Neutrophil (primary cell): ENCODE measurements around the gene IL6R.
"Not testable (repeated sequence)": the region's sequence is repeated elsewhere in the genome, so short reads cannot be mapped to it uniquely, and the experiment has no call there.

Source experiments
- H3K27ac ChIP-seq: fragments of 200-600 bp; sonication (generic); 2 replicates; pipeline ENCODE4 v1.5.1; 2016; ENCODE audit warnings: mild to moderate bottlenecking, moderate library complexity
- H3K27me3 ChIP-seq: fragments of 200-600 bp; sonication (generic); 2 replicates; pipeline ENCODE4 v1.6.0; 2016; ENCODE audit warnings: mild to moderate bottlenecking
- H3K36me3 ChIP-seq: fragments of 200-600 bp; sonication (generic); 2 replicates; pipeline ENCODE4 v1.5.1; 2017
- H3K4me1 ChIP-seq, 2 experiments: fragments of 200-600 bp in 1 of 2; sonication (generic) in 1 of 2; 1 replicate in 1 of 2; 2 replicates in 1 of 2; pipeline versions ENCODE4 v1.5.1 to v1.6.1; 2013 to 2016; ENCODE audit warnings: low read depth in 1 of 2, low read length in 1 of 2, mild to moderate bottlenecking in 1 of 2, moderate library complexity in 1 of 2; ENCODE audit not compliant: control insufficient read depth in 1 of 2, insufficient read depth in 1 of 2
- H3K4me3 ChIP-seq, 2 experiments: fragments of 200-600 bp in 1 of 2; sonication (generic) in 1 of 2; 1 replicate in 1 of 2; 2 replicates in 1 of 2; pipeline ENCODE4 v1.5.1; 2013 to 2016; ENCODE audit warnings: low read depth in 1 of 2, low read length in 1 of 2, mild to moderate bottlenecking in 1 of 2, moderate library complexity in 1 of 2
- H3K9me3 ChIP-seq: fragments of 200-600 bp; sonication (generic); 2 replicates; pipeline ENCODE4 v1.5.1; 2016
- CTCF ChIP-seq: fragments of 200-600 bp; sonication (generic); IDR thresholded peaks from 2 replicates; pipeline ENCODE4 v1.5.1; 2016; ENCODE audit warnings: antibody characterized with exemption

IL6R gene

GRCh38 chr1:154404984-154405746, at the start of gene IL6R:
Gene IL6R, plus strand, starts transcription at chr1:154405343. Its CDS starts 287 bp downstream, at chr1:154405630.
- Histone ChIP-seq H3K36me3 (no peaks in the 10 kb centered on the region), H3K27ac (peak within 1 kb of the TSS; percentile 99), H3K4me3 (peak within 1 kb of the TSS; percentile 86 to 96), H3K4me1 (peaks cover 77 to 88% of the 10 kb centered on the region in 2 experiments), H3K27me3 (no peaks in the 10 kb centered on the region), H3K9me3 (no peaks in the 10 kb centered on the region)
- peak; percentile 57 for TF ChIP-seq CTCF

GRCh38 chr1:154358519-154358918, 46.6 kb upstream of the IL6R start:
- H3K36me3 ChIP-seq = no peaks in the 10 kb centered on the region
- no peak overlapping the region for H3K27ac ChIP-seq
- no peak overlapping the region for H3K4me3 ChIP-seq
- peaks cover 18% of the 10 kb centered on the region for H3K27me3 ChIP-seq
- TF ChIP-seq CTCF = no peak
- no peaks in the 10 kb centered on the region for H3K9me3 ChIP-seq
- peaks cover 10 to 15% of the 10 kb centered on the region in 2 experiments for H3K4me1 ChIP-seq

- no peak for TF ChIP-seq CTCF
- H3K36me3 ChIP-seq = no peaks in the 10 kb centered on the region
- H3K27ac ChIP-seq = no peak overlapping the region
- no peak overlapping the region for H3K4me3 ChIP-seq
- no peaks in the 10 kb centered on the region for H3K4me1 ChIP-seq
- H3K27me3 ChIP-seq = peaks cover 4% of the 10 kb centered on the region
- no peaks in the 10 kb centered on the region for H3K9me3 ChIP-seq
These were observed 44.9 kb upstream of the IL6R start for GRCh38 chr1:154360288-154360687.

- H3K9me3 ChIP-seq, H3K36me3 ChIP-seq: not testable (repeated sequence)
These were observed 44.3 kb upstream of the IL6R start for GRCh38 chr1:154360881-154361280.

GRCh38 chr1:154361357-154361756, 43.8 kb upstream of the IL6R start:
- Histone ChIP-seq H3K9me3 (no peaks in the 10 kb centered on the region), H3K36me3 (no peaks in the 10 kb centered on the region), H3K27me3 (no peaks in the 10 kb centered on the region), H3K4me1 (no peaks in the 10 kb centered on the region), H3K27ac (no peak overlapping the region), H3K4me3 (no peak overlapping the region)
- no peak for TF ChIP-seq CTCF

More at GRCh38 chr1:154360881-154361280, 44.3 kb upstream of the IL6R start:
- H3K27me3 ChIP-seq, H3K27ac ChIP-seq, H3K4me3 ChIP-seq, H3K4me1 ChIP-seq: not testable (repeated sequence)

- Histone ChIP-seq H3K27ac (no peak overlapping the region), H3K4me3 (no peak overlapping the region), H3K27me3 (no peaks in the 10 kb centered on the region), H3K36me3 (no peaks in the 10 kb centered on the region), H3K9me3 (no peaks in the 10 kb centered on the region), H3K4me1 (peaks cover 10 to 12% of the 10 kb centered on the region in 2 experiments)
- no peak for TF ChIP-seq CTCF
These were observed 33.7 kb upstream of the IL6R start for GRCh38 chr1:154371436-154371835.

- H3K9me3 ChIP-seq, H3K36me3 ChIP-seq, H3K4me3 ChIP-seq, H3K27me3 ChIP-seq: not testable (repeated sequence)
- peak overlapping the region; percentile 20 for H3K27ac ChIP-seq
- peaks cover 10 to 12% of the 10 kb centered on the region in 2 experiments for H3K4me1 ChIP-seq
These were observed 31.3 kb upstream of the IL6R start for GRCh38 chr1:154373777-154374357.
